GM12892 (cell line): ENCODE measurements around the gene EPB41L3.

Source experiments
- DNase-seq: peaks from one replicate; pipeline ENCODE4 v3.0.0; 2011; ENCODE audit not compliant: insufficient read length
- FAIRE-seq: peaks from 2 replicates; lab custom pipeline; 2011; peaks lifted over from hg19 to GRCh38; lab: Jason Lieb, UNC
- POLR2A ChIP-seq: IDR thresholded peaks from 2 replicates; pipeline ENCODE4 v1.6.1; 2011; ENCODE audit warnings: low read depth, low read length, control low read depth
- POLR2AphosphoS5 ChIP-seq: IDR thresholded peaks from 2 replicates; pipeline ENCODE4 v1.6.1; 2011; ENCODE audit warnings: low read depth, low read length, control low read depth
- TAF1 ChIP-seq: IDR thresholded peaks from 2 replicates; pipeline ENCODE4 v1.6.1; 2011; ENCODE audit warnings: low read depth, mild to moderate bottlenecking, control low read depth, low read length, borderline replicate concordance

EPB41L3 gene

GRCh38 chr18:5431836-5432575 is 111.8 kb downstream of the EPB41L3 start:
- no peak for DNase-seq
- FAIRE-seq: no peak
- no peak for TF ChIP-seq TAF1

- no peak for DNase-seq
- FAIRE-seq: no peak
- TF ChIP-seq POLR2A (no peak), TAF1 (no peak), POLR2AphosphoS5 (no peak)
These were observed 113.7 kb downstream of the EPB41L3 start for GRCh38 chr18:5430131-5430530.

GRCh38 chr18:5429681-5430080 is 114.1 kb downstream of the EPB41L3 start:
- DNase-seq (no peak), FAIRE-seq (no peak)
- TF ChIP-seq POLR2A: no peak
- no peak for TF ChIP-seq TAF1
- TF ChIP-seq POLR2AphosphoS5: no peak

GRCh38 chr18:5425721-5426120 is 118.1 kb downstream of the EPB41L3 start:
- TF ChIP-seq POLR2AphosphoS5 (no peak), POLR2A (no peak), TAF1 (no peak)
- FAIRE-seq (no peak), DNase-seq (no peak)

- FAIRE-seq (no peak), DNase-seq (no peak)
- no peak for TF ChIP-seq POLR2AphosphoS5
- TF ChIP-seq TAF1: no peak
- no peak for TF ChIP-seq POLR2A
These were observed 118.7 kb downstream of the EPB41L3 start for GRCh38 chr18:5424903-5425664.

- DNase-seq (no peak), FAIRE-seq (no peak)
- no peak for TF ChIP-seq TAF1
- TF ChIP-seq POLR2AphosphoS5: no peak
- TF ChIP-seq POLR2A: no peak
These were observed 121.2 kb downstream of the EPB41L3 start for GRCh38 chr18:5422626-5423025.

DNA sequence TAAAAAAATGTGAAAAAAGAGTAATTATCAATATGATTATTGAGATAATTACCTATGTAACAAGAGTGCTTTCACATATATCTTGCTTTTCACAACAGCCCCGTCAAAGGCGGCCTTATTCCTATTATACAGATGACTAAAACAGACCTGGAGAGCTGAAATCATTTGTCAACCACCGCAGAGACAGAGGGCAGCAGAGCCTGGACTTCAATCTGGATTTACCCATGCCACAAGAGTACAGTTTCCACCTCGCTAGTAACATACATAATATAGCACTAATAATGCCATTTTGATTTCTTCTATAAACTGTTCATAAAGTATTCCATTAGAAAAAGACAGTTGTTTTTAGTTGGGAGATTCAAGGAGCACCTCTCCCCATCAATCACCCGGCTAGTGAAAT is 121.8 kb downstream of the EPB41L3 start:
- FAIRE-seq (no peak), DNase-seq (no peak)
- TF ChIP-seq POLR2AphosphoS5 (no peak), TAF1 (no peak), POLR2A (no peak)

DNA sequence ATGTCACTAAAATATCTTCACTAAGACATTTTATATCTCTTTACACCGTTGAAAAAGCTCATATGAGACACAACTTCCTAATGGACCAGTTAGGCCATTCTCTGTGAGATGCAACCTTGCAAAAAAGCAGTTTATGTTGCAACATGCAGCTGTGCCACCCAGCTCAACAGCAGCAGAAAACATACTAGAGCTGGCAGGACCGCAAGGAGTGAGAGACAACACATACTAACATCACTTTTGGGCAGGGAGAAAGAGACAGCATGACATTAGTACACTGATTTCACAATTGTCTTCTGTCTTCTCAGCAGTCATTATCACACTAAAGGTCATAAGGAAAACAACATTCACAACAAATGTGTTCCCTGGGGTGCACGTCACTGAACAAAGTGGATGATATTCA is 122.9 kb downstream of the EPB41L3 start:
- TF ChIP-seq POLR2AphosphoS5 (no peak), TAF1 (no peak), POLR2A (no peak)
- FAIRE-seq: no peak
- no peak for DNase-seq

DNA sequence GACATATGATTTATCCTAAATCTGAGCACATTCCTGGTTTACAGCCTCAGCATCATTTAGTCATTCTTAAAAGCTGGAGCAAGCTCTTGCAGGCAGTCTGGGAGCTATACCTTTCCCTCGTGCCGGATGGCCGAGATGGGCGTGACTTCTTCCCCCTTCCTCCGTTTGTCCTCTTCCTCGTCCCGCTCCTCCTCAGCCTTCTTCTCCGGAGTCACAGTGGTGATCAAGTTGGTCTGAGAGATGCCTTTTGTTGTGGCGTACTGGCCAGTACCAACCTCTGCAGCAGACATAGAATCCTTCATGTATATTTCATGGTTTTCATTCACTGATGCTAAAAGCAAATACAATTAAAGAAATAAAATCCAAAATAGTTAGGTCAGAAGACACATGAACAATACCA is 124.2 kb downstream of the EPB41L3 start:
- TF ChIP-seq POLR2A: no peak
- no peak for TF ChIP-seq TAF1
- no peak for TF ChIP-seq POLR2AphosphoS5
- no peak for FAIRE-seq
- DNase-seq: no peak

DNA sequence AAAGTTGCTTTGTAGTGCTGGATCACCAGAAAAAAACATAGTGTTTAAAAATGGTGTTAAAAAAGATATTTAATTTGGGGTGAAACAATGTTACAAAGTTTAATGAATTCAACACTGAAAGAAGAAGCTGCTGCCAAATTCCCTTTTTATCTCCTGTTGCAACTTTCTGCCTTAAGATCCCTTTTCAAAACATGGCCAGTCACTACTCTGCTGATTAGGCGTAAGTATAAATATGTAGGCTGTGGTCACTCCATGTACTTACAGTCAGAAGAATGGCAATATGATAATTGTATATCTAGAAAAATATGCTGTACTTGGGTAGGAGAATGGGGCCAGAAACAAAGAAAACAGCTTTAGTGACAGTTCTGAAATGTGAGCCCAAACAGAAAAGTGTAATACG is 124.8 kb downstream of the EPB41L3 start:
- TF ChIP-seq POLR2A: no peak
- TF ChIP-seq TAF1: no peak
- FAIRE-seq (no peak), DNase-seq (no peak)

GRCh38 chr18:5417342-5417741 is 126.5 kb downstream of the EPB41L3 start:
- no peak for FAIRE-seq
- DNase-seq: no peak
- TF ChIP-seq TAF1 (no peak), POLR2A (no peak), POLR2AphosphoS5 (no peak)

- FAIRE-seq (no peak), DNase-seq (no peak)
- TF ChIP-seq POLR2A (no peak), POLR2AphosphoS5 (no peak), TAF1 (no peak)
These were observed 127.7 kb downstream of the EPB41L3 start for GRCh38 chr18:5416112-5416511.

GRCh38 chr18:5415665-5416064 is 128.1 kb downstream of the EPB41L3 start:
- TF ChIP-seq POLR2AphosphoS5 (no peak), TAF1 (no peak), POLR2A (no peak)
- no peak for DNase-seq
- FAIRE-seq: no peak
